Naive thymus-derived CD4-positive, alpha-beta T cell (primary cell): ENCODE results near the gene ZNF621. TPM values are rescaled to one million over a fixed set of nuclear protein-coding genes. Genes with fewer than 3 reads are reported as not detected.

Experiments used
- ATAC-seq: fragments of 150-1000 bp; cut with Tn5 transposase; 2 replicates; pipeline ENCODE4 v1.10.0; 2021; ENCODE audit warnings: mild to moderate bottlenecking, moderate library complexity
- CTCF ChIA-PET: fragments of 350-600 bp; sonication (Branson Sonifier 250); formaldehyde crosslinking; loops from one replicate; lab custom pipeline; 2021; ENCODE audit warnings: antibody characterized with exemption; lab: Charles Lee
- POLR2A ChIA-PET: fragments of 350-600 bp; sonication (Branson Sonifier 250); formaldehyde crosslinking; loops from one replicate; lab custom pipeline; 2021; ENCODE audit warnings: antibody characterized with exemption, inconsistent platforms; lab: Charles Lee
- DNase-seq, 9 donors: peaks; one replicate each; pipeline versions ENCODE4 v3.0.0 to v3.0.0-alpha.2; 2020 to 2022; ENCODE audit warnings: mixed read lengths in 1 of 9
- H3K27ac ChIP-seq: one replicate; pipeline ENCODE4 v1.7.0; 2013; ENCODE audit warnings: mild to moderate bottlenecking, low read depth, low read length, moderate library complexity
- H3K27me3 ChIP-seq, 2 donors: one replicate each; pipeline ENCODE4 v1.7.0; 2013; ENCODE audit warnings: low read length in 2 of 2, mild to moderate bottlenecking in 2 of 2, moderate library complexity in 2 of 2; ENCODE audit not compliant: control insufficient read depth in 2 of 2, insufficient read depth in 2 of 2
- H3K36me3 ChIP-seq, 3 experiments: 1 replicate in 2 of 3; 2 replicates in 1 of 3; pipeline ENCODE4 v1.7.0; 2013; ENCODE audit warnings: low read length in 3 of 3, mild to moderate bottlenecking in 3 of 3, moderate library complexity in 1 of 3; ENCODE audit not compliant: insufficient read depth in 3 of 3, control insufficient read depth in 2 of 3
- H3K4me1 ChIP-seq, 2 donors: one replicate each; pipeline ENCODE4 v1.7.0; 2013; ENCODE audit warnings: low read length in 2 of 2, mild to moderate bottlenecking in 2 of 2, moderate library complexity in 1 of 2; ENCODE audit not compliant: control insufficient read depth in 2 of 2, insufficient read depth in 2 of 2
- H3K4me3 ChIP-seq: 2 replicates; pipeline ENCODE4 v1.7.0; 2013; ENCODE audit warnings: mild to moderate bottlenecking, low read length
- H3K9me3 ChIP-seq, 3 experiments: 1 replicate in 2 of 3; 2 replicates in 1 of 3; pipeline ENCODE4 v1.7.0; 2013; ENCODE audit warnings: low read length in 3 of 3; ENCODE audit not compliant: control insufficient read depth in 2 of 3
- H3K27ac Mint-ChIP-seq, 9 donors: one replicate each; pipeline ENCODE4 v1.8.0; 2020 to 2022; ENCODE audit warnings: mixed read lengths in 9 of 9, mild to moderate bottlenecking in 8 of 9, moderate library complexity in 5 of 9, inconsistent platforms in 2 of 9
- H3K27me3 Mint-ChIP-seq, 5 donors: one replicate each; pipeline ENCODE4 v1.8.0; 2021 to 2022; ENCODE audit warnings: mixed read lengths in 5 of 5, mild to moderate bottlenecking in 1 of 5
- H3K36me3 Mint-ChIP-seq, 5 donors: one replicate each; pipeline ENCODE4 v1.8.0; 2020 to 2022; ENCODE audit warnings: mixed read lengths in 5 of 5, mild to moderate bottlenecking in 3 of 5, inconsistent platforms in 1 of 5
- H3K4me1 Mint-ChIP-seq, 7 donors: one replicate each; pipeline ENCODE4 v1.8.0; 2020 to 2022; ENCODE audit warnings: mixed read lengths in 7 of 7, mild to moderate bottlenecking in 3 of 7, inconsistent platforms in 1 of 7
- H3K4me3 Mint-ChIP-seq, 10 donors: one replicate each; pipeline ENCODE4 v1.8.0; 2020 to 2022; ENCODE audit warnings: mild to moderate bottlenecking in 10 of 10, mixed read lengths in 10 of 10, moderate library complexity in 6 of 10, inconsistent platforms in 2 of 10
- H3K9me3 Mint-ChIP-seq, 11 donors: one replicate each; pipeline ENCODE4 v1.8.0; 2020 to 2022; ENCODE audit warnings: mixed read lengths in 11 of 11, mild to moderate bottlenecking in 4 of 11, inconsistent platforms in 1 of 11, moderate library complexity in 1 of 11
- intact Hi-C, 2 donors: fragments of 100-400 bp; cut with micrococcal nuclease; formaldehyde crosslinking; loops; one replicate each; pipeline ENCODE4 v1.15.1; 2023
- polyA plus RNA-seq, 2 donors: library from polyadenylated mRNA; unstranded; fragments of 300-500 nt; fragmentation: Illumina TruSeq; gene quantifications; one replicate each; pipeline ENCODE4 v1.2.3, GENCODE V29; 2021
- total RNA-seq, 6 experiments: library from RNA in 5 of 6; stranded (reverse) in 5 of 6; gene quantifications; 1 replicate in 5 of 6; 2 replicates in 1 of 6; pipeline ENCODE4 v1.2.3 and lab custom pipeline; 2021 to 2026

The ZNF621 gene
- total and polyA plus RNA-seq, 7 experiments from 2014 or later = 2.8 to 26.9 (median 19.7) TPM

DNA sequence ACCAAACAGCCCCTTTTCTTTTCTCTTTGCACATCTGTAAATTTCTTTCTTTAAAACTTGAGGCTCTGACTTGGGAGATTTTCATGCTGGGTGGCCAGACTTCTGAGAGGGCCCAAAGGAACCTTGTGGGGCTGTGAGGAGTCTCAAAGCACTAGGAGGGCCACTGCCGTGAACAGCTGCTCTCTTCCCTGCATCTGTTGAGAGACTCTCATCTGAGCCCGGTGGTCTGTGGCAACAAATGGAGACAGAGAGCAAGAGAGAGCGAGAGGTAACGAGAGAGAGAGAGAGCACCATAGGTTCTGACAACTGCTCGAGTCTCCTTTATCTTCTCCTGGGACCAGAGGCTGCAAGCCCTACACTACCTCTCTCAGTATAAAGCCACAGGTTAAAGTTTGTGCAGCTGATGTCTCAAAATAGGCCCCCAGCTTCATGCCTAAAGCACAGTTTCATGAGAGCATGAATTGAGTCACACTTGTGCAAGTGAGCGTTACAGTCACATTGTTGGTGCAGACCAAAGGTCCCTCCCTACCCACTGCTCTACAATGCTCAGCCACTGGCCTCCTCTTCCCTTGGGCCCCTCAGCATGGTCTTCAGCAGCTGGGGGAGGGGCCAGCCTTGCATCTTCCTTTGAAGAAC, 60.7 kb downstream of the ZNF621 start:
- Histone ChIP-seq H3K4me3 (no peak overlapping the region), H3K9me3 (no peaks in the 10 kb centered on the region), H3K27ac (no peak overlapping the region), H3K36me3 (no peaks in the 10 kb centered on the region), H3K27me3 (no peaks in the 10 kb centered on the region), H3K4me1 (no peaks in the 10 kb centered on the region)
- H3K27me3 Mint-ChIP-seq = peaks cover under 1 to 11% (median under 1%) of the 10 kb centered on the region in 5 donors
- no peaks in the 10 kb centered on the region for H3K36me3 Mint-ChIP-seq
- no peak overlapping the region for H3K4me3 Mint-ChIP-seq
- H3K4me1 Mint-ChIP-seq = no peaks in the 10 kb centered on the region
- ChIA-PET CTCF (interaction anchor here (0.7 to 6.9 kb wide), 5 partner anchors 258 to 1514 kb away, joined by 3 to 59 read pairs (median 6); no protein-coding TSS in a partner anchor), POLR2A (no interaction called here)
- ATAC-seq = no peak
- DNase-seq = no peak
- intact Hi-C loops = loop anchor here in 1 of 2 donors (10.0 kb wide), 1 partner anchor 239 kb away; no protein-coding TSS in a partner anchor
- no peak overlapping the region for H3K27ac Mint-ChIP-seq
- no peaks in the 10 kb centered on the region for H3K9me3 Mint-ChIP-seq

DNA sequence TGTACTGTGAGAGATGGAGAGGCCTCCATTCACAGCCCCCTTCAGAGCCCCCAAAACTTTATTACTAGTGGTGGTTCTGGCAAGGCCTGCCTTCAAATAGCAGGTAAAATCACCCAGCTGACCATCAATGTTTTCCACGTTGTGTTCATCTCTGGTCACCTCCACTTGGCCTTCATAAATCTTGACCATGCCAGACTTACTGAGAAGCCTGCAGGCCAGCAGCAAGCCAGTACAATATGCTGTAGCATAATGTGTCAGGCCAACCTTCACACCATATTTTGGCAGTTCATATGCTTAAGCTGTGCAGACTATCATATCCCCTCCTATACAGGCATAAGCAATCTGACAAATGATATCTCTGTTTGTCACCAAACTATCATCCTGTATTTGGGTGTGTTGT, 62.1 kb downstream of the ZNF621 start:
- H3K27ac Mint-ChIP-seq = no peak overlapping the region
- CTCF ChIA-PET = interaction anchor here (6.9 kb wide), 1 partner anchor 1295 kb away, joined by 59 read pairs; no protein-coding TSS in a partner anchor
- ATAC-seq = no peak
- no peak for DNase-seq
- Histone ChIP-seq H3K4me3 (no peak overlapping the region), H3K27me3 (no peaks in the 10 kb centered on the region), H3K4me1 (no peaks in the 10 kb centered on the region), H3K9me3 (no peaks in the 10 kb centered on the region), H3K27ac (no peak overlapping the region), H3K36me3 (no peaks in the 10 kb centered on the region)
- intact Hi-C loops = loop anchor here in 1 of 2 donors (10.0 kb wide), 1 partner anchor 238 kb away; no protein-coding TSS in a partner anchor
- H3K4me3 Mint-ChIP-seq = no peak overlapping the region
- H3K4me1 Mint-ChIP-seq = no peaks in the 10 kb centered on the region
- peaks cover 0 to 17% (median 9%) of the 10 kb centered on the region in 5 donors for H3K27me3 Mint-ChIP-seq
- H3K9me3 Mint-ChIP-seq = no peaks in the 10 kb centered on the region
- POLR2A ChIA-PET = no interaction called here
- no peaks in the 10 kb centered on the region for H3K36me3 Mint-ChIP-seq

DNA sequence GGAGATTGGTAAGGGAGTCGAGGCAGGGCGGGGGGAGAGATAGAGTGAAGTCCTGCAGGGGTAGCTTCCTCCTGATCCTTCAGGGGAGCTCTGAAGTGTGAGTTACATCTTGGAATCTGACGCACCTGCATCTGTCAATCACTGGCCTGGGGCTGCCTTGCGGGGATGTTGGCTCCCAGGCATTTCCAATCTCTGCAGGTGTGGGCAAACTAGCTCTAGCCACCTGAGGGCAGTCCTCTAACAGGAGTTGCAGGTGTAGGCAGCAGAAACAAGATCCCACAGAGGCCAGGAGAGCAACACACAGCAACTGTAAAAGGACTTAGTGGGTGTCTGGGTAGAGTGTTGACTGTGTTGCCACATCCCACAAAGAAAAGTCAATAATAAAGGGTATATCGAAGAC, 63.6 kb downstream of the ZNF621 start:
- H3K4me1 Mint-ChIP-seq = no peaks in the 10 kb centered on the region
- ChIA-PET POLR2A (no interaction called here), CTCF (interaction anchor here (6.9 kb wide), 1 partner anchor 1293 kb away, joined by 59 read pairs; no protein-coding TSS in a partner anchor)
- Histone ChIP-seq H3K27ac (no peak overlapping the region), H3K27me3 (no peaks in the 10 kb centered on the region), H3K4me3 (no peak overlapping the region), H3K4me1 (no peaks in the 10 kb centered on the region), H3K9me3 (no peaks in the 10 kb centered on the region), H3K36me3 (no peaks in the 10 kb centered on the region)
- intact Hi-C loops = loop anchor here in 1 of 2 donors (10.0 kb wide), 1 partner anchor 236 kb away; no protein-coding TSS in a partner anchor
- no peak for ATAC-seq
- H3K27ac Mint-ChIP-seq = no peak overlapping the region
- H3K9me3 Mint-ChIP-seq = no peaks in the 10 kb centered on the region
- no peak overlapping the region for H3K4me3 Mint-ChIP-seq
- H3K27me3 Mint-ChIP-seq = peaks cover 2 to 20% (median 14%) of the 10 kb centered on the region in 5 donors
- no peak for DNase-seq
- H3K36me3 Mint-ChIP-seq = no peaks in the 10 kb centered on the region

Other genes with a start within 250 kb of the ZNF621 start
- gene EIF1B, start 215.3 kb upstream of the ZNF621 start, total RNA-seq = 10 to 100 TPM; 34.5 to 82.0 (median 53.3) TPM
- gene EIF1B, start 215.3 kb upstream of the ZNF621 start, polyA plus RNA-seq = 10 to 100 TPM; 36.9 to 49.8 TPM
- not detected for gene ENTPD3, start 137.8 kb upstream of the ZNF621 start, total RNA-seq
- gene ENTPD3, start 137.8 kb upstream of the ZNF621 start, polyA plus RNA-seq = not detected
- gene RPL14, start 67.6 kb upstream of the ZNF621 start, total RNA-seq = 1,000 to 10,000 TPM; 2,135 to 3,746 (median 3,320) TPM
- gene RPL14, start 67.6 kb upstream of the ZNF621 start, polyA plus RNA-seq = 1,000 to 10,000 TPM; 1,689 to 2,002 TPM
- 10 to 100 TPM in 3 of 5 experiments, 1 to 10 TPM in 2; 5.0 to 13.9 (median 12.3) TPM for gene ZNF619, start 47.8 kb upstream of the ZNF621 start, total RNA-seq
- gene ZNF619, start 47.8 kb upstream of the ZNF621 start, polyA plus RNA-seq = 1 to 10 TPM; 2.9 to 3.2 TPM
- gene ZNF620, start 18.9 kb upstream of the ZNF621 start, total RNA-seq = 1 to 10 TPM; 1.3 to 6.4 (median 3.3) TPM
- gene ZNF620, start 18.9 kb upstream of the ZNF621 start, polyA plus RNA-seq = 1 to 10 TPM; 3.6 to 3.8 TPM